SK-N-MC (cell line): ENCODE results near the gene CORO1C.

Experiments
- EZH2 ChIP-seq: fragments of 200-600 bp; sonication (generic); IDR thresholded peaks from one replicate; pipeline ENCODE4 v1.6.1; 2017; ENCODE audit warnings: antibody characterized with exemption
- FOXP2 ChIP-seq: optimal IDR thresholded peaks from 2 replicates; pipeline ENCODE3; 2011; ENCODE audit warnings: mild to moderate bottlenecking, moderate library complexity; ENCODE audit not compliant: insufficient read depth; ENCODE audit errors: extremely low read length, control extremely low read depth
- POLR2AphosphoS5 ChIP-seq: IDR thresholded peaks from 2 replicates; pipeline ENCODE4 v1.6.1; 2012; ENCODE audit warnings: mild to moderate bottlenecking, low read depth, low read length, borderline replicate concordance

- TF ChIP-seq POLR2AphosphoS5 = no peak
- no peak for TF ChIP-seq EZH2
- TF ChIP-seq FOXP2 = no peak
Observed at GRCh38 chr12:108768591-108769500, 37.5 kb upstream of the CORO1C start.
